ENCODE results near the gene CHCHD3.

DNA sequence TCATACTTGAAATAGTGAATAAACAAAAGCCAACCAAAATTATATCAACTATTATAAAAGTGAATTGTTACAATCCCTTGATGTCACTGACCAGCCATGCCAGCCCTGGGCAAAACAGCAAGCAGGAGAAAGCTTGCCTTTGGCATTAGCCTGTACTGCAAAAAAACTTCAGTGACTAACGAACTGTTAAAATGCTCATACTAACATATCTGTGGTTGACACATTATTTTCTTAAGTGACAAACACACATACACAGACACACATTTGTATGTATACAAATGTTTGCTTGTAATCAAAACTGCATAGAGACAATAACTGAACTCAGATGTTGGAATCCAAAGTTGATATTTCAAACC lies 29.5 kb downstream of the CHCHD3 start:
- TF ChIP-seq, protein P1, sequence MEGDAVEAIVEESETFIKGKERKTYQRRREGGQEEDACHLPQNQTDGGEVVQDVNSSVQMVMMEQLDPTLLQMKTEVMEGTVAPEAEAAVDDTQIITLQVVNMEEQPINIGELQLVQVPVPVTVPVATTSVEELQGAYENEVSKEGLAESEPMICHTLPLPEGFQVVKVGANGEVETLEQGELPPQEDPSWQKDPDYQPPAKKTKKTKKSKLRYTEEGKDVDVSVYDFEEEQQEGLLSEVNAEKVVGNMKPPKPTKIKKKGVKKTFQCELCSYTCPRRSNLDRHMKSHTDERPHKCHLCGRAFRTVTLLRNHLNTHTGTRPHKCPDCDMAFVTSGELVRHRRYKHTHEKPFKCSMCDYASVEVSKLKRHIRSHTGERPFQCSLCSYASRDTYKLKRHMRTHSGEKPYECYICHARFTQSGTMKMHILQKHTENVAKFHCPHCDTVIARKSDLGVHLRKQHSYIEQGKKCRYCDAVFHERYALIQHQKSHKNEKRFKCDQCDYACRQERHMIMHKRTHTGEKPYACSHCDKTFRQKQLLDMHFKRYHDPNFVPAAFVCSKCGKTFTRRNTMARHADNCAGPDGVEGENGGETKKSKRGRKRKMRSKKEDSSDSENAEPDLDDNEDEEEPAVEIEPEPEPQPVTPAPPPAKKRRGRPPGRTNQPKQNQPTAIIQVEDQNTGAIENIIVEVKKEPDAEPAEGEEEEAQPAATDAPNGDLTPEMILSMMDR (IDR thresholded peaks at IDR 0.05), result no peak
- TF ChIP-seq POLR2AphosphoS5 (IDR thresholded peaks at IDR 0.05), result no peak
- TF ChIP-seq POLR2A (IDR thresholded peaks at IDR 0.05), result no peak
